ENCODE results near the gene SLC8A1.
A peak's percentile ranks its signal among the peaks of the same experiment; 100 is the strongest.

SLC8A1 gene

DNA sequence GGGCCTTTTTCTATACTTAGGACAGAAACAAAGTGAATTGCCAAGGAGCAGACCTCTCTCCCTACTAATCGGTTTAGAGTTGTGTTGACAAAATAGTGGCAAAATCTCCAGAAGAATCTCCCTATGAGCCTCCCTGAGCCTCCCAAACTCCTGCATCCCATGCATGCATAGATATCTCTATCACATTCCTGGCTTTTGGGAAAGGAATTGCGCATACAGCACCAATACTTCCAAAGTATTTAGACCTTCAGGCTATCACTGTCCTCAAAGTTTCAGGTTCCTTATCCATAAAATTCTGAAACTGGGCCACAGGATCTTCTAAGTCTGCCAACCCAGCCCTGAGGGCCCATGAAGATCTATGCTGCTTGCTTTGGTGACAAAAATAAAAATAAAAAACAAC, 152.1 kb downstream of the SLC8A1 start:
- DNase-seq = no peak

- DNase-seq = no peak
These were observed 152.7 kb downstream of the SLC8A1 start for GRCh38 chr2:40299173-40299572.

- no peak for DNase-seq
These were observed 153.9 kb downstream of the SLC8A1 start for GRCh38 chr2:40298026-40298425.

DNA sequence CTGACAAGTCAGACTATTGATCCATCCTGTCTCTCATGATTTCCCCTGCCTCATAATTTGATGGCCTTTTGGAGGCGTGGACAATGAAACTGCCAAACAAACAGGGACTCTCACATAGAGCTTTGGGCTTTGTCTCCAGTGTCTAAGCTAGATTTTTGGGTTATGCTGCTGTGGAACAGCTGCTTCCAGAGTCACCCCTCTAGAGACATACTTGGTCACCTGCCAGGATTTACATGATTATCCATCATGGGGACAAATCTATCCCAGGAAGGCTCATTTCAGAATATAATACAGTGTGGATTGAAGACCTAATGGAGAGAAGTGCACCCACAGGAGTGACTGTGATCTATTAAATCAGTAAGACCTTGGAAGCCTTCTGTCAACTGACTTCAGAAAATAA, 159.6 kb downstream of the SLC8A1 start:
- no peak for DNase-seq

GRCh38 chr2:40289771-40290404, 162.0 kb downstream of the SLC8A1 start:
- no peak for DNase-seq

DNA sequence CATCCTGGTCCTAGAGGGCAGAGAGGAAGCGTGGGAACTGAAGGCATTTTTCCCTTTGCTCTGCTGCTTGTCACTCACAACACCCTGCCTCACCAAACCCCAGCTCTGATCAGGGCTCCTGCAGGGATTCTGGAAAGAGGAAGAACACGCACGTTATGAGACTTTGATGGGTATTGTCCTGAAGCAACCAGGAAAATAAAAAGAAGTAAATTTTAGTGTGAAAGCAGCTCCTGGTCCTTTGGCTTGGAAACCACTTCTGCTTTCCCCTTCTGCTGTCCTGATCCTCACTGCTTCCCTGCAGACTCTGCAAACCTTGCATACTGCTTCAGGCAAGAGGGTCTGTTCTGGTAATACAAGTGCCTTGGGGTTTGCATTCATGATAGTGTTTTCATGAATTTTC, 164.1 kb downstream of the SLC8A1 start:
- no peak for DNase-seq

GRCh38 chr2:40287195-40287594, 164.7 kb downstream of the SLC8A1 start:
- no peak for DNase-seq

DNA sequence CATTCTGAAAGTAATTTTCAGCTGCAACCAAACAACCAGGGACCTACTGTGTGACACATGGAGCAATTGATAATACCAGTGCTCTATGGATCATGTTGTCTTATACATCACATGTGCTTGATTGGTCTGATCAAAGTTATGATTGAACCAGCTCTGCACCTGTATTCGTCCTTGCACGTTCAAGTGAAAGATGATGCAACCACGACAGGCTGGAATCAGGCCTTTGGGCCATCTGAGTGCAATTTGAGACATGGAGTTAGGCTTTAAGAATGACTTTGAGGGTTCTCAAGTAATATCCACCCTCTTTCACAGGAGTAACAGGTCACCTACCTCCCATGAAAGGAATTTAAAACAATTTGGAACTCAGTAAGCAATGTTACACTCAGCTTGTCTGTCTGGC, 165.2 kb downstream of the SLC8A1 start:
- DNase-seq = no peak

GRCh38 chr2:40285391-40285790, 166.5 kb downstream of the SLC8A1 start:
- no peak for DNase-seq

GRCh38 chr2:40284797-40285196, 167.1 kb downstream of the SLC8A1 start:
- DNase-seq = peak; percentile 3

DNA sequence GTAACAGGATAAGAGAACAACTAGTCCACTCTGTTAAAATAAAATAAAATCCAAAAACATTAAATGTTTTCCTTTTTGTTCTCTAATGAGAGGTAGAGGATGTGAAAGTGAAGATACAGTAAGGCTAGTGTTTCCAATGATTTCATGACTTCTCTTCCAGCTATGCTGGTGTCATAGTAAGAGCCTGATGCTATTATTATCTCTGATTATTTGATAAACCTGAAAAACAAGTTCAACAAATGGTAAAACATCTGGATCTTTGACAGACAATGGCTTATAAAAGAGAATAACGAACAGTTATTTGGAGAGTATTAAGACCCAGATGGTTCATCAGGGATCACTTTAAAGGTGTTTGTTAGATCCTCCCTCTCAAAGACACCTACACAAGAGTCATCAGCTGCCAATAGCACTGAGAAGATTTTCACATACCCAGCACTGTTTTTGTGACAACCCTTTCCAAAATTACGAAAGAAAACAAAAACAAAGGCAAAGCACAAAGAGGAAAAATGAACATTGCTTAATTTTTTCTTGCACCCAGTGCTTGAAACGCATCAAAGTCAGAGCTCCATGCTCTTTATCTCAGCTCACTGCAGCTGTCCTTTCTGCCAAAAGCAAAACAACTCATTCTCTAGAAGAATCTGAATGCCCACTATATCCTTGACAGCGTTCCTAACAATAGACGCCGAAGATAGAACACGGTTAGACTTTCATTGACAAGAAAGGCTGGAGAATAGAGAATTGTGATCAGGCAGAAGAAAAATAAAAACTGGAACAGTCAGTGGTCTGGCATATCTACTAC, 168.6 kb downstream of the SLC8A1 start:
- peak; percentile 5 for DNase-seq

GRCh38 chr2:40282428-40282827, 169.5 kb downstream of the SLC8A1 start:
- DNase-seq = no peak

DNA sequence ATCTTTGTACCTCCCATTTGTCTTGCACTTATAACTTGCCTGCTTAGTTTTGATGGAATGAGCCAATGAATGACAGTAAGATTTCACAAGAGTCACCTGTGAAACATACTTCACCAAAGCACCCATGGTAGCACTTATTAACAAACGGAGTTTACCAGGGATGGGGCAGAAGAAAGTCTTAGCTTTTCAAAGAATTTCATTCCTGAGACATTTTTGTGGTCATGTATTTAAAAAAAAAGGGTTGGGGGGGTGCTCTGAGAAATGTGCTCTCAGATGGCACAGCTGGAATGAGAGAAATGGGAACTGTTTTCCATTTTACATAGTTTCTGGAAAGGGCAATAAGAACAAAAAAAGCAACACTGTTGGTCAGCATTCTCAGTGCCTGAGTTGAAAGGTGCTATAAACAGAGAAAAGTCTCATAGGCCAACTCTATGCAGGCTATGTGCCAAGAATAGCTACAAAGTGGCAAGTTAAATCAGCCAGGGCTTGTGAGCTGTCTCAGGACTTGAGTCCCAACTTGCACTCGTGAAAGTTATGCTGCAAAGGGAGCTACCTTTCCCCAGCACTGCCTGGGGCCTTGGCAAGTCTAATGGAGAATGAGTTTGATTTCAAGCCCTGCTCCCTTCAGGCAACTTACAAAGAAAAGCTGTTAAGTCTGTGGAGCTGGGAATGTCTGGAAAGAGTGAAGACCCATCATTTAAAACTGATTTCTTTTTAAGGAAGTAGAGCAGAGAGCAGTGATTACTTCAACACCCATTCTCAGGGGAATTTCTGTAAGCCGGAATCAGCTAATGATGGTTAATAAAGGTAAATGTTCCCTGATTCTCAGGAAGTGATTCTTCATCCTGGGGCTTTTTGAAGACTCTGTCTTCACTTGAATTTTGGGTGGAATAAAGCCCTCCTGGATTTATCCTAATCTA, 170.6 kb downstream of the SLC8A1 start:
- DNase-seq = no peak

- DNase-seq = no peak
These were observed 172.4 kb downstream of the SLC8A1 start for GRCh38 chr2:40279482-40279881.

DNA sequence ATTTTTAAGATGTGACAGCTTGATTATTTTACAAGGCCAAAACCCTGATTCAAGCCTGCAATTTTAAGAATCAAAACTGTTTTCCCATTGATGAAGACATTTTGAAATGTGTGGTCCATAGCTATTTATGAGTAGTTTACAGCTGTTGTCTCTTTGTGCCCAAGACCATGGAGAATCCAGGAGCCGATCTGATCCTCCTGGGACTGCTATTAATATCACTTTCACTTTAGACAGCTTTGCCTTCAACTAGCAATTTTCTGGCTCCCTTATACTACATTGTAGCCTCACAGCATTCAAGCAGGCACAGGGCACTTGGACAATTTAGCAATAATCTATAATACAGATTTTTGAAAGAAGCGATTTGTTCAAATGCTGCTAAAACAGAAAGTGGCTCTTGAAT, 172.9 kb downstream of the SLC8A1 start:
- DNase-seq = no peak

DNA sequence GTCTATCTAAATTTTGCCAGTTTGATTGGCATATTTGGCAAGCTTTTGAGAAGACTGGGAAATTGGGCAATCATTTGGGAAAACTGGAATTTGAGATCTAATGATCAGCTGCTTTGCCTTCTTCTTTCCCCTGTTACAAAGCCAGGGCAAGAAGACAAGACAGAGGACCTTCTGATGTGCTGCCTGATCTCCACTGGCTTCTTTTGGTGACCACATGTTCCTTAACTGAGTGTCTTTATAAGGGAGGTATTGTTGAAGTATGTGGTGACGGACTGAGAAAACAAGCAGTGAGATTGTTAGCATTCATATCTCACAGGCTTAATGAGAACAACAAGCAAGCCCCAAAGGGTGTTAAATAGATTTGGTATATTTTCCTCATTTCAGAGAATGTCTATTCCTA, 175.8 kb downstream of the SLC8A1 start:
- DNase-seq = no peak

DNA sequence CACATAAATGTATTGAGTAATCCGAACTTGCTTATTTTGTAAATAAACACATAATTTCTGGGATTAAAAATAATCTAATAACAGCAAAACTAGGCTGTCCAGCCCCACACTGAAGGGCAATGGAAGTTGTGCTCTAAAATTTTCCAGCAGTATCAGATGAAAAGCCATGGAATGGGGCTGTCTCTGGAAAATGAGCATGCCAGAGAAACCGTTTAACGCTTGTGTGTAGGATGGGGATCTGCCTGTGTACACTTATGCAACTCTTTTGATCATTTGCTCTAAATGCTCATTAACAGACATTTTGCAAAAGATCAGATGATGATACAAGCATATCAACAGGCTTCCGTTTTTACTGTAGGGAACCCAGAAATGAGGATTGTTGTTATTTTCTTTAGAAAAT, 177.6 kb downstream of the SLC8A1 start:
- no peak for DNase-seq

- DNase-seq = no peak
These were observed 178.1 kb downstream of the SLC8A1 start for GRCh38 chr2:40273734-40274182.

DNA sequence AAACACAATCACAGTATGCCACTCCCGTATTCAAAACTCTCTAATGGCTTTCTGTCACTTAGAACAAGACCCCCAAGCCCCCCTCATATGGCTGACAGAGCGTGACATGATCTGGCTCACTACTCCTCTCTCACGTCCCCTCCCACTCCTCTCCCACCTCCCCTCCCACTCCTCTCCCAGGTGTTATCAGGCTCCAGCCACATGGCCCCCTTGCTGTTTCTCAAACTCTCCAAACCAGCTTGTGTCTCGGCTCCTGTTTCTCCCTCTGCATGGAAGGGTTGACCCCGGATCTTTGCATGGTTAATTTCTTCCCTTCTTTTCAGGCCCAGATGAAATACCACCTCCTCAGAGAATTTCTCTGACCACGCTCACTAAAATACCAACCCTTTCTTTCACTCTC, 180.8 kb downstream of the SLC8A1 start:
- no peak for DNase-seq

- DNase-seq = no peak
These were observed 181.5 kb downstream of the SLC8A1 start for GRCh38 chr2:40270372-40270771.

GRCh38 chr2:40268566-40268965, 183.3 kb downstream of the SLC8A1 start:
- no peak for DNase-seq

GRCh38 chr2:40266201-40266600, 185.7 kb downstream of the SLC8A1 start:
- DNase-seq = no peak

DNA sequence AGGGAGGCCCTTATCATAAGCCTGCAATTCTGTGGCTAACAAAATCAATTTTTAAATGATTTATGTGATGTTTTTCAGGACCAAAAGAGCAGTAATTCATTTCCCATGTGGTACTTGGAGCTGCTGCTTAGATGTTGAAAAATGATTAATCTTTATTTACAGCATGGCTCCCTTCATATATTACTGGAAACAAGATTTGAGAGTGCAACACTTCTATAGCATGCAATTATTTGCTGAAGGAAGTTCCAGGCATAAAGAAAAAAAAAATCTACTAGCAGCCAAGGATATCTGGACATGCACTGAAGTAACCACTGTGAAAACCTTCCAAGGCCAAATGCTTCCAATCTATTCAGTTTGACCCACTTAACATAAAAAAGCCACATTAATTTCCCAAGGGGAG, 186.3 kb downstream of the SLC8A1 start:
- DNase-seq = no peak

- DNase-seq = no peak
These were observed 190.8 kb downstream of the SLC8A1 start for GRCh38 chr2:40261042-40261441.

All from DMS53 (cell line).